ENCODE results near the gene TENT4A.

DNA sequence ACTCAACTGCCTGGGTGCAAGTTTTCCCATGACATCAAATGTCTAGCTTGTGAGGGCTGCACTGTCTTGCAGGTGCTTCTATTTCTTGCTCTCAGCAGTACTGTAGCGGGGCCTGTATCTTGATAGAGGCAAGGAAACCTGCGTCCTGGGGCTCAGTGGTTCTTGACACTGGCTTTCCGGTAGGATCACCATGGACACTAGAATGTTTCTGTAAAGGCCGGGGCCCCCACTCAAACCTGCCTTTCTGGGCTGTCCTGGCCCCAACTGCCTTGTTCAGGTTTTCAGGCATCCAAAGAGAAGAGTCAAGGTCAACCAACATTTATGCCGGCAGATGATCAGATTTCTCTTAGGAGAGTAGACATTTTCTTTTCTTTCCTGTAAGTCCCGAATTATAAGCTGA lies 26.7 kb upstream of the TENT4A start:
- TF ChIP-seq CTCF (IDR thresholded peaks at IDR 0.05) (no peak), EP300 (IDR thresholded peaks at IDR 0.05) (no peak), POLR2A (IDR thresholded peaks at IDR 0.05) (no peak), POLR2AphosphoS5 (IDR thresholded peaks at IDR 0.05) (no peak)

Measured in stomach (tissue), 4 donors.